PC-9 (cell line): Measurements from ENCODE around the gene LAMC3.

ENCODE experiments used
- EZH2 ChIP-seq: fragments of 200-600 bp; sonication (generic); IDR thresholded peaks from 2 replicates; pipeline ENCODE4 v1.8.0; 2017; ENCODE audit warnings: antibody characterized with exemption, low read depth
- TF ChIP-seq, protein P1 (sequence below): fragments of 200-600 bp; sonication (generic); conservative IDR thresholded peaks from 2 replicates; pipeline ENCODE4 v1.6.1; 2017; ENCODE audit warnings: mixed run types, antibody characterized with exemption, mild to moderate bottlenecking, moderate library complexity

DNA sequence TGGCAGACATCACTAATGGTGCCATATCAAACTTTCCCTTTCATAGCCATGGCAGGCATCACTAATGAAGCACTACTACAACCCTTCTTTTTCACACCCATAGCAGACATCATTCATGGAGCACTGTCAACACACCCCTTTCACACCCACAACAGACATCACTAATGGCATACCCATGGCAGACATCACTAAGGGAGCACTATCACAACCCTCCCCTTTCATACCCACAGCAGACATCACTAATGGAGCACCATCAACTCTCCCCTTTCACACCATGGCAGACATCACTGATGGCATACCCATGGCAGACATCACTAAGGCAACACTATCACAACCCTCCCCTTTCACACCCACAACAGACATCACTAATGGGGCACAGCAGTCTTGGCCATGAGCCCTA, 33.7 kb downstream of the LAMC3 start:
- TF ChIP-seq, protein P1, sequence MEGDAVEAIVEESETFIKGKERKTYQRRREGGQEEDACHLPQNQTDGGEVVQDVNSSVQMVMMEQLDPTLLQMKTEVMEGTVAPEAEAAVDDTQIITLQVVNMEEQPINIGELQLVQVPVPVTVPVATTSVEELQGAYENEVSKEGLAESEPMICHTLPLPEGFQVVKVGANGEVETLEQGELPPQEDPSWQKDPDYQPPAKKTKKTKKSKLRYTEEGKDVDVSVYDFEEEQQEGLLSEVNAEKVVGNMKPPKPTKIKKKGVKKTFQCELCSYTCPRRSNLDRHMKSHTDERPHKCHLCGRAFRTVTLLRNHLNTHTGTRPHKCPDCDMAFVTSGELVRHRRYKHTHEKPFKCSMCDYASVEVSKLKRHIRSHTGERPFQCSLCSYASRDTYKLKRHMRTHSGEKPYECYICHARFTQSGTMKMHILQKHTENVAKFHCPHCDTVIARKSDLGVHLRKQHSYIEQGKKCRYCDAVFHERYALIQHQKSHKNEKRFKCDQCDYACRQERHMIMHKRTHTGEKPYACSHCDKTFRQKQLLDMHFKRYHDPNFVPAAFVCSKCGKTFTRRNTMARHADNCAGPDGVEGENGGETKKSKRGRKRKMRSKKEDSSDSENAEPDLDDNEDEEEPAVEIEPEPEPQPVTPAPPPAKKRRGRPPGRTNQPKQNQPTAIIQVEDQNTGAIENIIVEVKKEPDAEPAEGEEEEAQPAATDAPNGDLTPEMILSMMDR: no peak
- no peak for TF ChIP-seq EZH2
